PFSK-1 (cell line): ENCODE data around the gene INPP5A.

Experiments
- FOXP2 ChIP-seq: optimal IDR thresholded peaks from 2 replicates; pipeline ENCODE3; 2011; ENCODE audit warnings: borderline replicate concordance, control low read depth, inconsistent platforms; ENCODE audit not compliant: insufficient read depth; ENCODE audit errors: extremely low read length, extremely low read depth
- POLR2AphosphoS5 ChIP-seq: IDR thresholded peaks from 2 replicates; pipeline ENCODE4 v1.6.1; 2012; ENCODE audit warnings: low read depth, mild to moderate bottlenecking, control low read depth, low read length, moderate library complexity
- REST ChIP-seq, 2 experiments: IDR thresholded peaks; 2 replicates each; pipeline versions ENCODE4 v1.6.1 to v1.8.0; 2011 to 2012; ENCODE audit warnings: low read depth in 2 of 2, low read length in 2 of 2, control low read depth in 1 of 2, inconsistent platforms in 1 of 2, mild to moderate bottlenecking in 1 of 2, moderate library complexity in 1 of 2; ENCODE audit not compliant: insufficient read depth in 1 of 2
- SIN3A ChIP-seq: IDR thresholded peaks from 2 replicates; pipeline ENCODE4 v1.6.1; 2012; ENCODE audit warnings: mild to moderate bottlenecking, low read length, moderate library complexity, borderline replicate concordance; ENCODE audit not compliant: insufficient read depth
- TAF1 ChIP-seq: IDR thresholded peaks from 2 replicates; pipeline ENCODE4 v1.6.1; 2012; ENCODE audit warnings: low read length, control low read depth, borderline replicate concordance; ENCODE audit not compliant: insufficient read depth

GRCh38 chr10:132604686-132605085 lies 67.1 kb downstream of the INPP5A start:
- TF ChIP-seq POLR2AphosphoS5 (no peak), REST (IDR thresholded peaks at IDR 0.05; ENCODE audit: insufficient read depth in 1 of 2, low read depth in 2 of 2, low read length in 2 of 2) (no peak), FOXP2 (no peak), TAF1 (no peak), SIN3A (no peak)
